Ascending aorta (tissue), 2 donors: ENCODE data around the gene RGS6. TPM values are rescaled to one million over a fixed set of nuclear protein-coding genes. Genes with fewer than 3 reads are reported as not detected.

Experiments used
- DNase-seq, 2 donors: peaks; one replicate each; pipeline ENCODE4 v3.0.0-alpha.2; 2019; ENCODE audit warnings: low spot score in 2 of 2
- H3K27ac ChIP-seq, 2 donors: fragments of 200-600 bp; sonication (generic); one replicate each; pipeline ENCODE4 v1.5.1; 2016 to 2017; ENCODE audit warnings: mild to moderate bottlenecking in 1 of 2
- H3K27me3 ChIP-seq: fragments of 200-600 bp; sonication (generic); one replicate; pipeline ENCODE4 v1.5.1; 2017
- H3K36me3 ChIP-seq, 2 donors: fragments of 200-600 bp; sonication (generic); one replicate each; pipeline ENCODE4 v1.5.1; 2016
- H3K4me1 ChIP-seq, 2 donors: fragments of 200-600 bp; sonication (generic); one replicate each; pipeline ENCODE4 v1.5.1; 2016 to 2017; ENCODE audit warnings: mild to moderate bottlenecking in 1 of 2
- H3K4me3 ChIP-seq, 2 donors: fragments of 200-600 bp; sonication (generic); one replicate each; pipeline ENCODE4 v1.5.1; 2016 to 2017; ENCODE audit warnings: mild to moderate bottlenecking in 1 of 2
- H3K9me3 ChIP-seq, 2 donors: fragments of 200-600 bp; sonication (generic); one replicate each; pipeline ENCODE4 v1.5.1; 2016
- CTCF ChIP-seq, 3 experiments: fragments of 200-600 bp in 2 of 3; fragments of 450-650 bp in 1 of 3; sonication (generic) in 2 of 3; IDR thresholded peaks; one replicate each; pipeline ENCODE4 v1.5.1; 2016 to 2019; ENCODE audit warnings: antibody characterized with exemption in 3 of 3, mild to moderate bottlenecking in 1 of 3, moderate library complexity in 1 of 3
- intact Hi-C: fragments of 100-400 bp; cut with DNase I; formaldehyde crosslinking; loops from one replicate; pipeline ENCODE4 v1.15.1; 2023
- total RNA-seq: library from RNA; depleted of rRNA; stranded (reverse); fragments of >200 nt; gene quantifications from one replicate; pipeline ENCODE4 v1.1.0, GENCODE V29; 2016

RGS6 gene
- total RNA-seq, 1 donor from 2014 or later: 0.11 TPM

GRCh38 chr14:72215080-72215479, 282.9 kb downstream of the RGS6 start:
- H3K27me3 ChIP-seq: no peaks in the 10 kb centered on the region
- peaks cover 0 to 4% of the 10 kb centered on the region in 2 donors for H3K9me3 ChIP-seq
- H3K4me3 ChIP-seq: no peak overlapping the region
- no peaks in the 10 kb centered on the region for H3K36me3 ChIP-seq
- no peak overlapping the region for H3K27ac ChIP-seq
- H3K4me1 ChIP-seq: no peaks in the 10 kb centered on the region
- intact Hi-C loops: no loop called here
- TF ChIP-seq CTCF (IDR thresholded peaks at IDR 0.05): no peak
- no peak for DNase-seq

- DNase-seq: no peak
- no peaks in the 10 kb centered on the region for H3K27me3 ChIP-seq
- no peak overlapping the region for H3K27ac ChIP-seq
- no peaks in the 10 kb centered on the region for H3K4me1 ChIP-seq
- no peak overlapping the region for H3K4me3 ChIP-seq
- intact Hi-C loops: no loop called here
- TF ChIP-seq CTCF (IDR thresholded peaks at IDR 0.05): no peak
- H3K9me3 ChIP-seq: peaks cover 0 to 4% of the 10 kb centered on the region in 2 donors
- H3K36me3 ChIP-seq: no peaks in the 10 kb centered on the region
Observed at GRCh38 chr14:72217135-72217534, 284.9 kb downstream of the RGS6 start.

GRCh38 chr14:72222046-72222445, 289.8 kb downstream of the RGS6 start:
- intact Hi-C loops: no loop called here
- Histone ChIP-seq H3K27me3 (no peaks in the 10 kb centered on the region), H3K36me3 (no peaks in the 10 kb centered on the region), H3K9me3 (no peaks in the 10 kb centered on the region), H3K4me3 (no peak overlapping the region), H3K4me1 (no peaks in the 10 kb centered on the region), H3K27ac (no peak overlapping the region)
- TF ChIP-seq CTCF (IDR thresholded peaks at IDR 0.05): no peak
- no peak for DNase-seq

GRCh38 chr14:72236629-72237028, 304.4 kb downstream of the RGS6 start:
- Histone ChIP-seq H3K4me3 (no peak overlapping the region), H3K27ac (no peak overlapping the region), H3K36me3 (no peaks in the 10 kb centered on the region), H3K27me3 (no peaks in the 10 kb centered on the region), H3K9me3 (no peaks in the 10 kb centered on the region), H3K4me1 (no peaks in the 10 kb centered on the region)
- DNase-seq: no peak
- intact Hi-C loops: no loop called here
- no peak for TF ChIP-seq CTCF (IDR thresholded peaks at IDR 0.05)

GRCh38 chr14:72237722-72238666, 305.8 kb downstream of the RGS6 start:
- Histone ChIP-seq H3K36me3 (no peaks in the 10 kb centered on the region), H3K4me3 (no peak overlapping the region), H3K4me1 (no peaks in the 10 kb centered on the region), H3K27ac (no peak overlapping the region), H3K9me3 (no peaks in the 10 kb centered on the region), H3K27me3 (no peaks in the 10 kb centered on the region)
- TF ChIP-seq CTCF (IDR thresholded peaks at IDR 0.05): no peak
- no peak for DNase-seq
- intact Hi-C loops: no loop called here
